CD4-positive, alpha-beta T cell treated with Interleukin-2 at 100 ng/mL for 4 hours (primary cell): ENCODE results near the gene C1QTNF4.

Source experiments
- DNase-seq: peaks from one replicate; pipeline ENCODE4 v3.0.0-alpha.2; 2020; ENCODE audit warnings: low spot score

The C1QTNF4 gene

GRCh38 chr11:47592970-47593369 is 1.2 kb downstream of the C1QTNF4 start:
- DNase-seq = no peak

- no peak for DNase-seq
Measured at GRCh38 chr11:47592251-47592650, 2.0 kb downstream of the C1QTNF4 start.

- DNase-seq = no peak
Measured at GRCh38 chr11:47591764-47592163, 2.4 kb downstream of the C1QTNF4 start.

GRCh38 chr11:47589977-47590861 is 4.0 kb downstream of the C1QTNF4 start:
- no peak for DNase-seq

- no peak for DNase-seq
Measured at GRCh38 chr11:47589584-47589976, 4.6 kb downstream of the C1QTNF4 start.

- DNase-seq = no peak
Measured at GRCh38 chr11:47589118-47589517, 5.1 kb downstream of the C1QTNF4 start.

- DNase-seq = no peak
Measured at GRCh38 chr11:47587723-47588326, 6.4 kb downstream of the C1QTNF4 start.

GRCh38 chr11:47587039-47587716 is 7.0 kb downstream of the C1QTNF4 start:
- no peak for DNase-seq

GRCh38 chr11:47586098-47586855 is 7.9 kb downstream of the C1QTNF4 start, which contains the start of gene FAM180B:
FAM180B (plus strand) TSS chr11:47586678; CDS start chr11:47586769, 91 bp downstream.
- DNase-seq = no peak

- DNase-seq = no peak
Measured at GRCh38 chr11:47583844-47584243, 10.4 kb downstream of the C1QTNF4 start.

GRCh38 chr11:47578524-47579494 is 15.4 kb downstream of the C1QTNF4 start, which contains the start of the genes KBTBD4 and NDUFS3:
KBTBD4 (minus strand) TSS chr11:47578970; CDS start chr11:47578951, 19 bp downstream.
NDUFS3 (plus strand) TSS chr11:47579074; CDS start chr11:47579092, 18 bp downstream.
- DNase-seq = peak; percentile 91

- no peak for DNase-seq
Measured at GRCh38 chr11:47577460-47578041, 16.7 kb downstream of the C1QTNF4 start.

- no peak for DNase-seq
Measured at GRCh38 chr11:47573321-47573720, 20.9 kb downstream of the C1QTNF4 start.

GRCh38 chr11:47572715-47573255 is 21.4 kb downstream of the C1QTNF4 start:
- no peak for DNase-seq

GRCh38 chr11:47571895-47572294 is 22.3 kb downstream of the C1QTNF4 start:
- no peak for DNase-seq

- no peak for DNase-seq
Measured at GRCh38 chr11:47571357-47571729, 22.9 kb downstream of the C1QTNF4 start.

- DNase-seq = no peak
Measured at GRCh38 chr11:47570651-47571356, 23.4 kb downstream of the C1QTNF4 start.

- DNase-seq = no peak
Measured at GRCh38 chr11:47569646-47570045, 24.6 kb downstream of the C1QTNF4 start.

GRCh38 chr11:47566149-47566698 is 28.0 kb downstream of the C1QTNF4 start:
- no peak for DNase-seq
